ENCODE measurements around the gene VPS13C.

VPS13C gene, protein sequence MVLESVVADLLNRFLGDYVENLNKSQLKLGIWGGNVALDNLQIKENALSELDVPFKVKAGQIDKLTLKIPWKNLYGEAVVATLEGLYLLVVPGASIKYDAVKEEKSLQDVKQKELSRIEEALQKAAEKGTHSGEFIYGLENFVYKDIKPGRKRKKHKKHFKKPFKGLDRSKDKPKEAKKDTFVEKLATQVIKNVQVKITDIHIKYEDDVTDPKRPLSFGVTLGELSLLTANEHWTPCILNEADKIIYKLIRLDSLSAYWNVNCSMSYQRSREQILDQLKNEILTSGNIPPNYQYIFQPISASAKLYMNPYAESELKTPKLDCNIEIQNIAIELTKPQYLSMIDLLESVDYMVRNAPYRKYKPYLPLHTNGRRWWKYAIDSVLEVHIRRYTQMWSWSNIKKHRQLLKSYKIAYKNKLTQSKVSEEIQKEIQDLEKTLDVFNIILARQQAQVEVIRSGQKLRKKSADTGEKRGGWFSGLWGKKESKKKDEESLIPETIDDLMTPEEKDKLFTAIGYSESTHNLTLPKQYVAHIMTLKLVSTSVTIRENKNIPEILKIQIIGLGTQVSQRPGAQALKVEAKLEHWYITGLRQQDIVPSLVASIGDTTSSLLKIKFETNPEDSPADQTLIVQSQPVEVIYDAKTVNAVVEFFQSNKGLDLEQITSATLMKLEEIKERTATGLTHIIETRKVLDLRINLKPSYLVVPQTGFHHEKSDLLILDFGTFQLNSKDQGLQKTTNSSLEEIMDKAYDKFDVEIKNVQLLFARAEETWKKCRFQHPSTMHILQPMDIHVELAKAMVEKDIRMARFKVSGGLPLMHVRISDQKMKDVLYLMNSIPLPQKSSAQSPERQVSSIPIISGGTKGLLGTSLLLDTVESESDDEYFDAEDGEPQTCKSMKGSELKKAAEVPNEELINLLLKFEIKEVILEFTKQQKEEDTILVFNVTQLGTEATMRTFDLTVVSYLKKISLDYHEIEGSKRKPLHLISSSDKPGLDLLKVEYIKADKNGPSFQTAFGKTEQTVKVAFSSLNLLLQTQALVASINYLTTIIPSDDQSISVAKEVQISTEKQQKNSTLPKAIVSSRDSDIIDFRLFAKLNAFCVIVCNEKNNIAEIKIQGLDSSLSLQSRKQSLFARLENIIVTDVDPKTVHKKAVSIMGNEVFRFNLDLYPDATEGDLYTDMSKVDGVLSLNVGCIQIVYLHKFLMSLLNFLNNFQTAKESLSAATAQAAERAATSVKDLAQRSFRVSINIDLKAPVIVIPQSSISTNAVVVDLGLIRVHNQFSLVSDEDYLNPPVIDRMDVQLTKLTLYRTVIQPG (N-terminal part only)

DNA sequence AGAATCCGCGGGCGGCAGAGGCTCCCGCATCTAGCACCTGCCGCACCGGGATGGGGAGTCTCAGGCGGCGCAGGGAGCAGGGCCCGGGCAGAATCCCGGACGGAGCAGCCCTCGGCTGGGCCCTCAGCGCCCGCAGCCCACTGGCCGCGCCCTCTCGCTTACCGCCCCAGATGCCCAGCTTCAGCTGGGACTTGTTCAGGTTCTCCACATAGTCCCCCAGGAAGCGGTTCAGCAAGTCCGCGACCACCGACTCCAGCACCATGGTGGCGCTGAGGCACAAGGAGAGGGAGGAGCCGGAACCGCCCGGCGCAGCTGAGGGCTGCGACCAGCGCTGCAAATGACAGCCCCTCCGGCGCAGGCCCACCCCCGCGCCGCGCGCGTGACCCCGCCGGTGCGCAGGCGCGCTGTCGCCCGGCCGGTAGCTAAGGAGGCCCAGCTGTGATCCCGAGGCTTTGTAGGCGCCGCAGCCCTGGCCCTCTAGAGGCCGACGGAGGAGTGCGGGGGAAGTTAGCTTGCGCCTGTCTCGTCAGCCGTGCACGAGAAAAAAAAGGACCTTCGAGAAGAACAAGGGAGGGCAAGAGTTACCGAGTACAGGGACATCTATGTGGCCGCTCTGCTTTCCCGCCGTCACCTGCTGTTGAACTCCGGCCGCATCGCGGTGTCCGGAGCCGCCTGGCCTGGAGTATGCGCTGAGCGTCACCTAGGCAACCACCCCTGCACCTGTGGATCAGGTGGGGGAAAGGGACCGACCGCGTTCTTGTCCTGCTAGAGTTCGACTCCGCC lies at the start of gene VPS13C:
TSS of gene VPS13C (minus strand) at position 335 of the 783 bp plus-strand sequence. CDS start at position 262, 73 bp downstream.
- H3K4me3 ChIP-seq (ENCODE audit: low read depth, low read length), result peak within 1 kb of the TSS; percentile 77

DNA sequence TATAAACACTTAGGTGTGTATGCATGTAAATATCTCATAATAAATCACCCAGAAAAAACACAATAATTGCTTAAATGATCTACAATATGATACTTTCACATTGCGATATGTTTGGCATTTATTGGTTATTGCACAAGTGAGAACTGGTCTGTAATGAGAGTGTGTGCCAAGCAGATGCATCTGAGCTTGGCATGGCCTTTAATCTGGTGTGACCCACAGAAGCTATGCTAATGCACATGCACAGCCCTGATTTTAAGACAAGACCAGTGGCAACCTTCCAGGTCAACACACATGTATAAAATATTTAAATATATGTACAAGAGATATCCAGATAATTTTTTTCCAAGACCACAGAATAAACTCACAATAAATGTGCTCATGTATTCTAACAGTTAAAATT lies 49.2 kb upstream of the VPS13C start:
- H3K4me3 ChIP-seq (ENCODE audit: low read depth, low read length), result no peak overlapping the region

DNA sequence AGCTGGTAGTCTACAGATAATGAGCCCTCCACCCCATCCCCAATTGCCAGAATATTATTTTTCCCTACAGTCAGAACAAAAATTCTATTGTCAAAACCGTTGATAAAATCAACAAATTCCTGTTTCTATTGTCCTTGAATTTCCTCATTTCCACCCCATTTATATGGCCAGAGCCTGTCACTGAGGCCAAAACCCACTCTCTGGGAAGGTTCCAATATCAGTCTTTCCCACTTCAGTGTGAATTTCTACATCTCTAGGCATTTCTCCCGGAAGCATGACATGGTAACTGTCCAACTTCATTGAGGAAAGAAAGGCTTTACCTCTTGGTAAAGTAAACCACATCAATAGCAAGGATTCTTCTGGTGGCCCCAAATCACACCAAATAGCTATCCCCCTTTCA lies 48.2 kb upstream of the VPS13C start:
- no peak overlapping the region for H3K4me3 ChIP-seq (ENCODE audit: low read depth, low read length)

DNA sequence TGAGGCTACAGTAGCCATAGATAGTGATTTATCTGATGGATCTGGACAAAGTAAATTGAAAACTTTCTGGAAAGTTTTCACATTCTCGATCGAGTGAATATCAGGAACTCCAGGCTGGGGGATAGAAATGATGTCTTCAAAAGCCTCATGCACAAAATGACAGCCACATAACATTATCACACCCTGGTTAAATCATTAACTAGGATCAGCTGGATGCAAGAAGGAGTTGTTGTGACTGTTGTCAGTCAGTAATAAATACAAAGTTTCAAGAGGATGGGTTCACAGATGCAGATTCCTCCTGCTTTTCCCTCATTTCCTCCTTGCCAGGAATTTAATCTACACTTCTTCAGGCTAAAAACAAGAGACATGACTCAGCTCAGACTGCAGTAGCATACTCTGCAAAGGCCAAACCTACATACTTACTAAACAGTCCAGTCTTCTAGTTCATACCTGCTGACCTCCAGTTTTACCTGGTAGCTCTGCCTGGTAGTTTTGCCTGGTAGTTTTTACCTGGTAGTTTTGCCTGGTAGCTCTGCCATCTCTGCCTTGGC lies 47.4 kb upstream of the VPS13C start:
- no peak overlapping the region for H3K4me3 ChIP-seq (ENCODE audit: low read depth, low read length)

DNA sequence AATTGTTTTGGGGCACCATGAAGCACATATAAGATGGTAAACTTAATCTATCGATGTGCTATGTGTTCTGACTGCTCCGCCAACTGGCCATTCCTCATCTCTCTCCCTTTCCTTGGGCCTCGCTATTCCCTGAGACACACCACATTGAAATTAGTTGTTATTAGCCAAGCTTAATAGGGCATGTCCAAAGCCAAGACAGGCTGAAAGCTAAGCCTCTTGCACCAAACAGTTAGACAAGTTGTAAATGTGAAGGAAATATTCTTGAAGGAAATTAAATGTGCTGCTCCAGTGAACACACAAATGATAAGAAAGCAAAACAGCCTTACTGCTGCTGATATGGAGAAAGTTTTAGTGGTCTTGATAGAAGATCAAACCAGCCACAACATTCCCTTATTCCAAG lies 45.8 kb upstream of the VPS13C start:
- H3K4me3 ChIP-seq (ENCODE audit: low read depth, low read length), result no peak overlapping the region

DNA sequence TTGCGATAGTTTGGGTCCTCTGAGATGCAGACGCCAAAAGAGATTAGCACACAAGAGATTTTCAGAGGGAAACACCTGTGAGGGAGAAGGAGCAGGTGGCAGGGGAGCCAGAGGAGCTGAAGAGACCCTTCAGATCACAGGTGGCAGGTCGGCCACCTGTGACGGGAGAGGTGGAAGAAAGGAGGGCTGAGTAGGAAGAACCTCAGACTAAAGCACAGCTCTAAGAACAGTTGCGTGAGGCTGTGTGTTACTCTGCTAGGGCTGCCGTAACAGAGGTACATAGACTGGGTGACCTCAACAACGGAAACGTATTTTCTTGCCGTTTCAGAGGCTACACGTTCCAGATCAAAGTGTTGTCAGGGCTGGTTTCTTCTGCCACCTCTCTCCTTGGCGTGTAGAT lies 45.0 kb upstream of the VPS13C start:
- no peak overlapping the region for H3K4me3 ChIP-seq (ENCODE audit: low read depth, low read length)

DNA sequence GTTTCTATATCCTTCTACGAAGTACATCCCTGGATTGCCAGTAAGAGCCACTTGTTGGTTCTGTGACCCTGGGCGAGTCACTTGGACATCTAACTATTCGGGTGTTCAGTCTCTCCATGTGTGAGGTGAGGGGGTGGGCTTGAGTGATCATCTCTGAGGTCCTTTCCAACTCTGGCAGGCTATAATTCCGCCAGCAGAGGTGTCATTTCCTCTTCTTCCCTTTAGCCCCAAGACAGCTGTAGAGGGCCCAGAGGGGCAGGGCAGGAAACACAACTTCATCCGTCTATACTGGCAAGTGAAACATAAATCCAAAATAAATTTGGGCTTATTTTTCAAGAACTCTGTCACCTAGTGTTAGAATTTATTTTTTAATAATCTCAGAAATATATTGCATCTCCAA lies 44.6 kb upstream of the VPS13C start:
- H3K4me3 ChIP-seq (ENCODE audit: low read depth, low read length), result no peak overlapping the region

DNA sequence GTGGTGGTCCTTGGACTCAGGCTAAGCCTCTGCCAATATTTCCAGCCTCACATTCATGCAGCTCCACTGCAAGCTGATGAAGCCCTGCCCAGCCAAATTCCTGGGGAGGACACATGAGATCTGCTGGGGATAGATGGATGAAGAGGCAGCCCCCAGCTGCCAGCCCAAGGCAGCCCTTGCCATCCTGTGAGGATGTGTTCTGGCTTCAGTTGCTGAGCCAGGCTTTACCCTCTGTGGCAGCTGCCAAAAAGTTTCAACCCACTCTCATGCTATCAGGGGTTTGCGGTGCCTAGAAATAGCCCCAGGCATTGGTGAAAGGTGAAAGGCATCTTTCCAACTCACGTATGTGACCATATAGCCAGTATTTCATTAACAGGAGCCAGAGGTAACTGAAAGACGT lies 44.2 kb upstream of the VPS13C start:
- no peak overlapping the region for H3K4me3 ChIP-seq (ENCODE audit: low read depth, low read length)

DNA sequence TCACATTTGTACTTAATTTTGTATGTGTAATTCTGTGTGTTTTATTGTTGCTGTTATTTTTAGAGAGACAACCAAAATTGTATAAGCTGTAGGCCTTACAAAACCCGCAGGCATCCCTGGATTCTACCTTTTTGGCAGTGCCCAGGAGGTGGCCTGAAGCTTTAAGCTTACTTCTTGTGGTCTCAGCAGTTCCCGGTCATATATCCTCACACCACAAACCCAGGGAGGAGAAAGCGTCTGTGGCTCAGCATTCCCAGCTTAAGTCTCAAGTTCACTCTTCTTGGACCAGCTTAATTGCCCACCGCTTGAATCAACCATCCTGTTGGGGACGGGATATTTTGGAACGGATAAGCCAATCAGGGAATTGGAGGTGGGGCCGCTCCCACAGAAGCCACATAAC lies 43.2 kb upstream of the VPS13C start:
- no peak overlapping the region for H3K4me3 ChIP-seq (ENCODE audit: low read depth, low read length)

DNA sequence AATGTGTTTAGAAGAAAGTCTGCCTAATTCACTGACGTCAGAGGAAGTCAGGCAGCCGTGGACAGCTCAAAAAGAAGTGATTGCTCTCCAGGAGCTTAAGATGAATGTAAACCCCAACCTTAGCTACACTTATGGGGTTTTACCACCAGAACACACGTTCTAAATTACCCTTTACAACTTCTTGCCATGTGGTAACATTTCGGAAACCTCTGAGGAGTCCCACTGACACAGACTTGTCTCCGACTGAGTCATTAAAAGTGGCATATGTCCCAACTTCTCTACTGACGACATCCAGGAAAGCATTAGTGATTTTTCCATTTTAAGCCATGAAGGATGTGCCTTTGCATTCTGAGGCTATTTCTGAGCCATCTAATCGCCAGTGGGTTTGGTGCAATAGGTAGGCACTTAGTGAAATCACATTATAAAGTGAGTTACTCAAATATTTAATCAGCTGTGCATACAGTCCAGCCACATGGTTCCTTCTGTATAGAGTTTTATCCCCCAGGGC lies 38.9 kb upstream of the VPS13C start:
- H3K4me3 ChIP-seq (ENCODE audit: low read depth, low read length), result no peak overlapping the region

DNA sequence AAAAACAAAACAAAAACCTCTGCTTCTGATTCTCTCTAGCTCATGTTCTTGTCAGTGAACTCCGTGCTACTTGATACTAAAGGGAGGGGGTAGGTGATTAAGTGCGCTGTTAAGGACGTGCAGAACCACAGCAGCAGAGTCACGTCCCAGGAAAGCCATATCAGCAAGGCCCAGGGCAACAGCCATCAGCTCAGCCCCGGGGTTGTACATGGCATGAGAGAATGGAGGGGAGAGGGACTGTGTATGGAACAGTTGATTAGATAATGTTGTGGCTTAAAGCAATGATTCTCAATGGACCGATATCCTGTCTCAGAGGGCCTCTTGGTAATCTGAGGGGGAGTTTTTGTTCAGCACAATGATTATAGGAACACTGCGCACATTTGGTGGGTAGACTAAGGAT lies 34.1 kb upstream of the VPS13C start:
- H3K4me3 ChIP-seq (ENCODE audit: low read depth, low read length), result no peak overlapping the region

DNA sequence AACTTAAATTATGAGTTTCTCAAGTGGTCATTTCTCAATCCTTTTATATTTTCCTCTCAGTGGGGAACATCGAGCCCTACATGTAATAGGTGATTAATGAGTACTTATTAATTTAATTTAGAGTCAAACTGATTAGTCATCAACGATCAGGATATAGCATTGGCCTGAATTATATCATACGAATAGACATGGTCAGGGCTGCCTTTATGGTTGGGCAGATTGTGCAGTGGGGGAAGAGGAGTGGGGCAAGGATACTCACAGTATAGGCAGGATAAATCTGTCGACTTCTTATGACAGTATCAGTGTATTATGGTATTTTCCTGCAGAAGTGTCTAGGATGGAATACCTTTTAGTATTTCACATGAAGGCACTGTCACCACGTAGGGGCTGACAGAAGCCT lies 33.6 kb upstream of the VPS13C start:
- no peak overlapping the region for H3K4me3 ChIP-seq (ENCODE audit: low read depth, low read length)

DNA sequence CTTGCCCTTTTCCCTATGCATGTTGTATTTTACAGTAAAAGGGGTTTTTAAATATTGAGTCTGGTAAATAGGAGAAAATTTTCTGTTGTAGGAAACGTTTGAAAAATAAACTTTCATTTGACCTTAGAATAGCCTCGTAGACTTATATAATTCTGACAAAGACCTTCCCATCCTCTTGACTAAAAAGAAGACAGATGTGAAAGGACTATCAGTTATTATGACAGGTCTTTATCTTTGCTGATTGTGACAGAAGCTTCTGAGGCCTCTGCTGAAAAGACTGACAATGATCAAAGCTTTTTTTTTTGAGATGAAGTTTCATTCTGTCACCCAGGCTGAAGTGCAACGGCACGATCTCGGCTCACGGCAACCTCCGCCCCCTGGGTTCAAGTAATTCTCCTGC lies 30.7 kb upstream of the VPS13C start:
- H3K4me3 ChIP-seq (ENCODE audit: low read depth, low read length), result no peak overlapping the region

DNA sequence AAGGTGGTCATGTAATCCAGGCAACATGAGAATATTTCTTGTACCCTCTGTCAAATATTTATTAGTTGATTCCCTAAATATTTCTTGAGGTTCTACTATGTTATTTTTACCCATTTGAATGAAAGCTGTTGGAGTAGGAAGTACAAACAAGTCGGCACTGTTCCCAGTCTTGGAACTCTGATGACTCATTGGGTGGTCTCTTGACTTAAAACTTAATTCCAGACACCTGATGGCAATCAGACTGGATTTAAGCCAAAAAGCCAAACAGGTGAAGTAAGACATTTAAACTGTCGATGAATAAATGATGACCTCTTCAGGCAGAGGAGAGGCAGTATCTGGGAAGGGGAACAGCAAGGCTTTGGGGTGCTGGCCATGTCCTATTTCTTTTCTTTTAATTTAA lies 29.4 kb upstream of the VPS13C start:
- no peak overlapping the region for H3K4me3 ChIP-seq (ENCODE audit: low read depth, low read length)

DNA sequence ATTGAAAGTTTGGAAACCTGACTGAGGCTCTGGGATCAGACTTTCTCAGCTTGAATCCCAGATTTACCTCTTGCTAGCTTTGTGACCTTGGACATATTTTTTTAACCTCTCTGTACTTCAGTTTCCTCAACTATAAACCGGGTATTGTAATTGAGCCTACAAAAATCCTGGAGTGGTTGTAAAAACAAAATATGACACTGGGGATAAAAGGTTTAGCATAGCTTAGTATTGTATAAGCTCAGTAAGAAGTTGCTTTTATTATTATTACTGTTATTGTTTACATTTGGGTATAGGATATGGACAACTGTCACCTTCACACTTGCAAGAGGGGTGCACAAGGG lies 28.1 kb upstream of the VPS13C start:
- no peak overlapping the region for H3K4me3 ChIP-seq (ENCODE audit: low read depth, low read length)

DNA sequence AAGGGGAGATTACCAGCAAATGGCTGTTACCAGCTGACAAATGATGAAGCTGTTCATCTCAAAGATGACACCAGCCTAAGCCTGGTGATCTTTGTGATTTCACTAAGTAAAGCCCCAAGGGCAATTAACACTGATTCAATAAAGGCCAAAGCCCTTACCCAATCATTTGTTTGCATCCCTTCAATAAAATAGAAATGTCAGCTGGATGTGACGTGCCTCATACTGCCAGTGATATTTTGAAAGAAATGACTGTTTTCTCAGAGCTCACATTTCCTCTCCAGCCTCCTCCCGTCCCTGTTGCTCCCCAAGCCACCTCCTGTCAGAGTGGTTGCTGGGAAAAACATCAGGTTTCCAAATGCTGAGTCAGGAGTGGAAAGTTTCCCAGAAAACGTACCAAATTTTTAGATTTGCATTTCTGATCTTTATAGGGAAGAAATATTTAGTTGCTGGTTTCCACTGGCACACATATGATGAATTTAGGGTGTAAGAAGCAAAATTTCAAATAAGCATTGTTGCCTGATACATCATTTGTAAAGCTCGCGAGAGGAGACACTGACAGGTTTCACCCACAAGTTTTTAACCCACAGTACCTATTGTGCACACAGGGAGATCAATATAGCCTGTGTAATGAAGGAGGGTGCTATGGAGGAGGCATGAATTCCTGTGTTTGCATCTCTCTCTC lies 27.6 kb upstream of the VPS13C start:
- no peak overlapping the region for H3K4me3 ChIP-seq (ENCODE audit: low read depth, low read length)

DNA sequence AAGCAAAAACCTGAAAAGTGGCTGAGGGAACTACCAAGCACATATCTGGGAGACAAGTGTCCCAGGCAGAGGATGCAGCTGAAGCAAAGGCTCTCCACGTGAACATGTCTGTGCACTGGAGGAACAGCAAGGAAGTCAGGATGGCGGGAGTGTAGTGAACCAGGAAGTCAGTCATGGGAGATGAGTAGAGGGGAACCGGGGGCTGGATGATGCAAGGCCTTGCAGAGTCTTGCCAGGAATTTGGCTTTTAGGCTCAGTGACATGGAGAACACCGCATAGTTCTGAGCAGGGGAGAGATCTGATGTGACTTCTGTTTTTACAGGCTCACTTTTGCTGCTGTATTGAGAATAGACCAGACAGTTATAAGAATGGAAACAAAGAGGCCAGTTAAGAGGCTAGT lies 25.5 kb upstream of the VPS13C start:
- no peak overlapping the region for H3K4me3 ChIP-seq (ENCODE audit: low read depth, low read length)

DNA sequence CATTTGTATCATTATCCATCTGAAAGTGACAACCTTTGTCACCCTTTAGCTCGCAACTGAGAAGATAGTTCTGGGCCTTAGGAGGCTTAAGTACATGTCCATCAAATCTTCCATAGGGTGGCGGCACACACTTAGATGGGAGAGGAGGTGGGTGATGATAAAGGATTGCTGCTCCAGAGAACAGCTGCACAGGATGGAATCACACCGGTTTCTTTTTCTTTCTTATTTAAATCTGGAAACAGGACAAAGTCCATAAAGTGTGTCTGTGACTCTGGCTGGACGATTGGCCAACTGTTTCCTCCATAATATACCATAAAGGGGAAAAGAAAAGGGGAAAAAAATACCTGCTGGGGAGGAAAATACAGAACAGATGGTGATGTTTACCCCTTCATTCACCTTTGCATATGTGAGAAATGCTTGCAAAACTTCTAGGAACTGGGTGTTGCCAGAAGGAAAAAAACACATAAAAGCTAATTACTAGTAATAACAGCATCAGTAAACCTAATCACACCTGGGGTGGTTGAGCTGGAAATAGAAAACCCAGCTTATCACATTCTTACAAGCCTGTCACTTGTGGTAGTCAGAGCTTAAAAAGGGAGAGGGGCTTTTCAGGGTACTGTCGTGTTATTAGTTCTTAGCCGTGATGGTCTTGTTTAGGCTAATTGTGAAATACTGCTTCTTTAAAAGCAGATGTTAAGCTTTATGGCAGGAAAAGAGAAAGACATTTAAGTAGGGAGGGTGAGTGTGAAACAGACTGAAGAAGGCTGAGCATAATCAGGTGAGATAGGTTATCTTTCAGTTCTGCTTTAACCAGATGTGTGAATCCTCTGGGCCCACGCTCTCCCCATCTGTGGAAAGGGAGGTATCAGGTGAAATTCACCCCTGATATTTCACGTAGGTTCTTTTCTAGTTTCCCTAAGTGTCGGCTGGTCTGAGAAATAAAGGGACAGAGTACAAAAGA lies 23.2 kb upstream of the VPS13C start:
- no peak overlapping the region for H3K4me3 ChIP-seq (ENCODE audit: low read depth, low read length)
